OCI-LY7 (cell line): Measurements from ENCODE around the gene WFDC10B. TPM values are rescaled to one million over a fixed set of nuclear protein-coding genes. Genes with fewer than 3 reads are reported as not detected.

Experiments used
- Bru-seq: library from RNA; stranded (reverse); fragments of 400-500 nt; gene quantifications from one replicate; lab custom pipeline; 2021; lab: Mats Ljungman, UMichigan
- BruChase-seq, 2 experiments: library from RNA; stranded (reverse); fragments of 400-500 nt; gene quantifications; one replicate each; lab custom pipeline; 2021; lab: Mats Ljungman, UMichigan
- BruUV-seq: library from RNA; stranded (reverse); fragments of 400-500 nt; replicated peaks from 2 replicates; lab custom pipeline; 2021; lab: Mats Ljungman, UMichigan
- CTCF ChIA-PET: fragments of 300-600 bp; sonication (Branson Sonifier 250); formaldehyde crosslinking; loops from one replicate; lab custom pipeline; 2022; ENCODE audit warnings: antibody characterized with exemption; ENCODE audit not compliant: unreplicated experiment; lab: Charles Lee
- POLR2A ChIA-PET: fragments of 300-600 bp; sonication (Branson Sonifier 250); formaldehyde crosslinking; loops from one replicate; lab custom pipeline; 2022; ENCODE audit warnings: antibody characterized with exemption; lab: Charles Lee
- DNase-seq: peaks from one replicate; pipeline ENCODE4 v3.0.0-alpha.2; 2015; ENCODE audit warnings: low spot score
- H2AFZ ChIP-seq: fragments of 200-600 bp; sonication (generic), shearing (Covaris generic); 2 replicates; pipeline ENCODE4 v1.6.1; 2014; ENCODE audit warnings: mild to moderate bottlenecking, antibody characterized with exemption, low read length, moderate library complexity
- H3K27ac ChIP-seq: fragments of 200-600 bp; sonication (generic); 2 replicates; pipeline ENCODE4 v1.5.1; 2014; ENCODE audit warnings: mixed run types, low read depth, mild to moderate bottlenecking, moderate library complexity, low read length, inconsistent platforms; ENCODE audit not compliant: poor library complexity, severe bottlenecking
- H3K36me3 ChIP-seq: fragments of 200-600 bp; sonication (generic); 2 replicates; pipeline ENCODE4 v1.6.1; 2014; ENCODE audit warnings: mild to moderate bottlenecking, antibody characterized with exemption, low read length, moderate library complexity, mixed read lengths; ENCODE audit not compliant: insufficient read depth
- H3K4me1 ChIP-seq: fragments of 200-600 bp; sonication (generic); 2 replicates; pipeline ENCODE4 v1.5.1; 2014; ENCODE audit warnings: mild to moderate bottlenecking, low read length; ENCODE audit not compliant: insufficient read depth, poor library complexity, severe bottlenecking
- H3K4me2 ChIP-seq: fragments of 200-600 bp; sonication (generic); 2 replicates; pipeline ENCODE4 v1.6.1; 2014; ENCODE audit warnings: mild to moderate bottlenecking, low read length
- H3K4me3 ChIP-seq: fragments of 200-600 bp; sonication (generic); 2 replicates; pipeline ENCODE4 v1.5.1; 2014; ENCODE audit warnings: mild to moderate bottlenecking, low read depth, low read length; ENCODE audit not compliant: poor library complexity, severe bottlenecking
- H3K79me2 ChIP-seq: fragments of 200-600 bp; sonication (generic); 2 replicates; pipeline ENCODE4 v1.6.1; 2016; ENCODE audit warnings: low read depth, mild to moderate bottlenecking, low read length, moderate library complexity, mixed read lengths; ENCODE audit not compliant: insufficient read depth
- H3K9me2 ChIP-seq: fragments of 200-600 bp; sonication (generic); 2 replicates; pipeline ENCODE4 v1.6.1; 2016; ENCODE audit warnings: mild to moderate bottlenecking, low read length, mixed read lengths; ENCODE audit not compliant: insufficient read depth
- H3K9me3 ChIP-seq: fragments of 200-600 bp; sonication (generic); 2 replicates; pipeline ENCODE4 v1.6.1; 2014; ENCODE audit warnings: mild to moderate bottlenecking, mixed run types, low read length, mixed read lengths
- H4K20me1 ChIP-seq: fragments of 200-600 bp; sonication (generic); 2 replicates; pipeline ENCODE4 v1.6.1; 2014; ENCODE audit warnings: mild to moderate bottlenecking, antibody characterized with exemption, low read length, moderate library complexity, mixed read lengths; ENCODE audit not compliant: insufficient read depth
- EZH2phosphoT487 ChIP-seq: fragments of 200-600 bp; sonication (generic); IDR thresholded peaks from 2 replicates; pipeline ENCODE4 v1.6.1; 2018; ENCODE audit warnings: low read depth, borderline replicate concordance, mild to moderate bottlenecking, mixed run types, antibody characterized with exemption, low read length, moderate library complexity, mixed read lengths
- intact Hi-C: fragments of 100-400 bp; cut with micrococcal nuclease; formaldehyde crosslinking; loops from one replicate; pipeline ENCODE4 v1.10.0; 2022; ENCODE audit not compliant: unreplicated experiment
- long read RNA-seq: library from polyadenylated mRNA; stranded (forward); transcript quantifications from one replicate; pipeline ENCODE4 v2.0.0, GENCODE V29; 2022
- total RNA-seq, 2 experiments: library from RNA; depleted of rRNA in 1 of 2; stranded (reverse); fragments of >200 nt in 1 of 2; shearing (Covaris generic) in 1 of 2; gene quantifications; 2 replicates each; pipeline ENCODE4 v1.2.3, GENCODE V29; 2014 to 2022
- TF ChIP-seq, protein P1 (sequence below): fragments of 200-600 bp; sonication (generic); conservative IDR thresholded peaks from 2 replicates; pipeline ENCODE4 v1.5.1; 2014; ENCODE audit warnings: mild to moderate bottlenecking, antibody characterized with exemption, low read length, moderate library complexity, mixed read lengths

The WFDC10B gene
- not detected in 2 replicates for total RNA-seq (2014; rRNA removed; shearing (Covaris generic))
- total RNA-seq (2022): not detected in 2 replicates
- percentile 11 among the genes with signal in this experiment for Bru-seq, nascent RNA
- BruChase-seq, experiment 1, labeled RNA remaining after a 6-hour chase: percentile 12 among the genes with signal in this experiment
- BruChase-seq, experiment 2, labeled RNA remaining after a 2-hour chase: percentile 16 among the genes with signal in this experiment
- long read RNA-seq: 0 reads

DNA sequence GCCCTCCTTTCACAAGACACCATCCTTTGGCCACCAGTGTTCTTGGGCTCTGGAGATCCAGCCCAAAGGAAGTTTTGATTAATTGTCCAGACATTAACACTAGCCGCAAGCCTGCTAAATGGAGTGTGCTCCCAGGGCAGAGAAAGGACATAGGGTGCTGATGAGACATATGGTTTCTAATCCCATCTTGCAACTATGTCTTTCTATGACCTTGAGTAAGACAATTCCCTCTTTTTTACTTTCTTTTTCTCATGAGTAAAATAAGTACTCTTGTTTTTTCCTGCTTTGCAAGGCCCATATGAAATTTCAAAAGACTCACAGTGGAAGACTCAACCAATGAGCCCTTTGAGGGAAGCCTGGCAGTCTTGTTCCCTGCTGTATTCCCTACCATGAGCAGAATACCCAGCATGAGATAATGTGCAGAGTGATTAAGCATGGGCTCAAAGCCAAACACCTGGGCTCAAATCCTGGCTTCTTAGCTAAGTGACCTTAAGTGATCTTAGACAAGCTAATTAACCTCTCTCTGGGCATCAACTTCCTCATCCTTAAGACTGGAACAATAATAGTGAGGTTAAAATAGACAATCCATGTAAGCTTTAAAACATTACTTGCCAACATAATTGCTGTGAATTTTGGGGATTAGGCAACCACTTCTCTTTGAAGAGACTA is at the start of gene WFDC10B:
TSS of gene WFDC10B (minus strand) at position 51 of the 669 bp plus-strand sequence. CDS start 19,027 bp downstream, outside the sequence.
- Histone ChIP-seq H3K79me2 (no peaks in the 10 kb centered on the region), H3K9me2 (no peaks in the 10 kb centered on the region), H3K4me1 (no peaks in the 10 kb centered on the region), H3K27ac (no peak within 1 kb of the TSS), H3K9me3 (no peaks in the 10 kb centered on the region), H2AFZ (no peak within 1 kb of the TSS), H4K20me1 (no peaks in the 10 kb centered on the region), H3K4me3 (no peak within 1 kb of the TSS), H3K36me3 (no peaks in the 10 kb centered on the region), H3K4me2 (no peak within 1 kb of the TSS)
- DNase-seq: no peak
- no TSS peak for BruUV-seq
- intact Hi-C loops: no loop called here
- CTCF ChIA-PET: no interaction called here
- TF ChIP-seq, protein P1, sequence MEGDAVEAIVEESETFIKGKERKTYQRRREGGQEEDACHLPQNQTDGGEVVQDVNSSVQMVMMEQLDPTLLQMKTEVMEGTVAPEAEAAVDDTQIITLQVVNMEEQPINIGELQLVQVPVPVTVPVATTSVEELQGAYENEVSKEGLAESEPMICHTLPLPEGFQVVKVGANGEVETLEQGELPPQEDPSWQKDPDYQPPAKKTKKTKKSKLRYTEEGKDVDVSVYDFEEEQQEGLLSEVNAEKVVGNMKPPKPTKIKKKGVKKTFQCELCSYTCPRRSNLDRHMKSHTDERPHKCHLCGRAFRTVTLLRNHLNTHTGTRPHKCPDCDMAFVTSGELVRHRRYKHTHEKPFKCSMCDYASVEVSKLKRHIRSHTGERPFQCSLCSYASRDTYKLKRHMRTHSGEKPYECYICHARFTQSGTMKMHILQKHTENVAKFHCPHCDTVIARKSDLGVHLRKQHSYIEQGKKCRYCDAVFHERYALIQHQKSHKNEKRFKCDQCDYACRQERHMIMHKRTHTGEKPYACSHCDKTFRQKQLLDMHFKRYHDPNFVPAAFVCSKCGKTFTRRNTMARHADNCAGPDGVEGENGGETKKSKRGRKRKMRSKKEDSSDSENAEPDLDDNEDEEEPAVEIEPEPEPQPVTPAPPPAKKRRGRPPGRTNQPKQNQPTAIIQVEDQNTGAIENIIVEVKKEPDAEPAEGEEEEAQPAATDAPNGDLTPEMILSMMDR: no peak
- no peak for TF ChIP-seq EZH2phosphoT487
- POLR2A ChIA-PET: no interaction called here

DNA sequence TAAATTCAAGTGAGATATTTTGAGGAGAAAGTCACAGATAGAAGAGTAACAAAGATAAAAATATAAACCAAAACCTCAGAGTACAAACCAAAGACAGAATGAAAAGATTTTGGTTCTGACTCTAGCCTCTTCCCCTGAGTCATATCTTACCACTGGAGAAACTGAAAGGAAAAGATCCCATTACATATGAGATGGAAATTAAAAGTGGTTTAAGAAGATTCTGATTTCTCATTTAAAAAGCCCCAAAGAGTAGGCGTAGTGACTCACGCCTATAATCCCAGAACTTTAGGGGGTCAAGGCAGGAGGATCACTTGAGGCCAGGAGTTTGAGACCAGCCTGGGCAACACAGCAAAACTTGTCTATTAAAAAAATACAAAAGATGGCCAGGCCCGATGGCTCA is 47.9 kb upstream of the WFDC10B start:
- H3K4me2 ChIP-seq: no peak overlapping the region
- H3K9me3 ChIP-seq: no peaks in the 10 kb centered on the region
- H2AFZ ChIP-seq: no peak overlapping the region
- TF ChIP-seq, protein P1: no peak
- TF ChIP-seq EZH2phosphoT487: no peak
- intact Hi-C loops: no loop called here
- H3K9me2 ChIP-seq: no peaks in the 10 kb centered on the region
- H3K36me3 ChIP-seq: no peaks in the 10 kb centered on the region
- H3K4me1 ChIP-seq: no peaks in the 10 kb centered on the region
- no peak overlapping the region for H3K27ac ChIP-seq
- no TSS peak for BruUV-seq
- H4K20me1 ChIP-seq: no peaks in the 10 kb centered on the region
- no peak for DNase-seq
- POLR2A ChIA-PET: no interaction called here
- CTCF ChIA-PET: no interaction called here
- no peaks in the 10 kb centered on the region for H3K79me2 ChIP-seq
- no peak overlapping the region for H3K4me3 ChIP-seq

DNA sequence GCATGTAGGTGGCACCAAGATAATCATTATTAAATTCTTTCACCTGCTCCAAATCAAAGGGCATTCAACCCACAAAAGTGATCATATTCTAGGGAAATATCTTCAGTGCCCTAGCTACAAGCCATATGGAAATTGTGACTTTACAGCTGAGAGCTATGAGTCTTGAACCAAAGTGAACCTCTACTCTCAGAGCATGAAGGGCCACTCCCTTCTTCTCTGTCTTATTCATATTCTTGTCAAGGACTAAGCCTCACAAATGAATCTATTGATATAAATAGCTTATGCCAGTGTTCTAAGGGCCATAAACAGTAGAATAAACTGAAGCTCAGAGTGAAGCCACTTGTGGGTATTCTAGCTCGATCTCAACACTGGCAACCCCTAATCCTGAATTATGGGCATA is 46.9 kb upstream of the WFDC10B start:
- H3K79me2 ChIP-seq: no peaks in the 10 kb centered on the region
- ChIA-PET CTCF (no interaction called here), POLR2A (interaction anchor here (0.6 kb wide), 1 partner anchor 50 kb away, joined by 3 read pairs; no protein-coding TSS in a partner anchor)
- intact Hi-C loops: no loop called here
- no peaks in the 10 kb centered on the region for H3K9me2 ChIP-seq
- H2AFZ ChIP-seq: no peak overlapping the region
- H3K36me3 ChIP-seq: no peaks in the 10 kb centered on the region
- H3K27ac ChIP-seq: no peak overlapping the region
- DNase-seq: no peak
- TF ChIP-seq, protein P1: no peak
- TF ChIP-seq EZH2phosphoT487: no peak
- no peaks in the 10 kb centered on the region for H3K4me1 ChIP-seq
- H3K9me3 ChIP-seq: no peaks in the 10 kb centered on the region
- no TSS peak for BruUV-seq
- H3K4me3 ChIP-seq: no peak overlapping the region
- no peak overlapping the region for H3K4me2 ChIP-seq
- no peaks in the 10 kb centered on the region for H4K20me1 ChIP-seq
